SK-N-SH treated with all-trans-retinoic acid at 6 μM for 48 hours (cell line): ENCODE measurements around the gene ADGRL2.

ENCODE experiments used
- ATAC-seq: fragments of 200-7000 bp; cut with Tn5 transposase; 3 replicates; pipeline ENCODE4 v1.9.1; 2020; ENCODE audit warnings: mild to moderate bottlenecking, moderate library complexity
- ARNTL ChIP-seq: fragments of 450-650 bp; formaldehyde crosslinking; IDR thresholded peaks from 2 replicates; pipeline ENCODE4 v1.5.0; 2020; ENCODE audit warnings: low read depth, mild to moderate bottlenecking, moderate library complexity, borderline replicate concordance
- BACH2 ChIP-seq: fragments of 250-450 bp; sonication (Bioruptor Pico); IDR thresholded peaks from 2 replicates; pipeline ENCODE4 v1.9.0; 2021; ENCODE audit warnings: mild to moderate bottlenecking, borderline replicate concordance
- CSDC2 ChIP-seq: fragments of 250-450 bp; sonication (Bioruptor Pico); IDR thresholded peaks from 2 replicates; pipeline ENCODE4 v1.5.0; 2020; ENCODE audit warnings: mild to moderate bottlenecking, moderate library complexity
- ESRRG ChIP-seq: fragments of 250-450 bp; sonication (Bioruptor Pico); IDR thresholded peaks from 2 replicates; pipeline ENCODE4 v1.6.1; 2021; ENCODE audit warnings: mild to moderate bottlenecking
- GLIS3 ChIP-seq: fragments of 250-450 bp; sonication (Bioruptor Pico); IDR thresholded peaks from 2 replicates; pipeline ENCODE4 v1.5.0; 2020; ENCODE audit warnings: mild to moderate bottlenecking, moderate library complexity
- ISL1 ChIP-seq: fragments of 250-450 bp; sonication (Bioruptor Pico); IDR thresholded peaks from 2 replicates; pipeline ENCODE4 v2.1.2; 2022; ENCODE audit warnings: mild to moderate bottlenecking, moderate library complexity
- PPARA ChIP-seq: fragments of 250-450 bp; sonication (Bioruptor Pico); IDR thresholded peaks from 2 replicates; pipeline ENCODE4 v1.5.0; 2020; ENCODE audit warnings: mild to moderate bottlenecking, borderline replicate concordance
- RARB ChIP-seq: fragments of 250-450 bp; sonication (Bioruptor Pico); IDR thresholded peaks from 2 replicates; pipeline ENCODE4 v1.8.0; 2021; ENCODE audit warnings: mild to moderate bottlenecking, moderate library complexity
- SNAI2 ChIP-seq: fragments of 250-450 bp; sonication (Bioruptor Pico); IDR thresholded peaks from 2 replicates; pipeline ENCODE4 v1.5.0; 2020; ENCODE audit warnings: mild to moderate bottlenecking, moderate library complexity
- TCF4 ChIP-seq: fragments of 250-450 bp; sonication (Bioruptor Pico); IDR thresholded peaks from 2 replicates; pipeline ENCODE4 v1.8.0; 2021; ENCODE audit warnings: mild to moderate bottlenecking, moderate library complexity, borderline replicate concordance
- TOX ChIP-seq: fragments of 250-450 bp; sonication (Bioruptor Pico); IDR thresholded peaks from 2 replicates; pipeline ENCODE4 v1.8.0; 2021; ENCODE audit warnings: mild to moderate bottlenecking, moderate library complexity, borderline replicate concordance
- ZFP3 ChIP-seq: fragments of 250-450 bp; sonication (Bioruptor Pico); IDR thresholded peaks from 2 replicates; pipeline ENCODE4 v1.5.0; 2020; ENCODE audit warnings: mild to moderate bottlenecking, moderate library complexity
- ZFP30 ChIP-seq: fragments of 450-650 bp; formaldehyde crosslinking; IDR thresholded peaks from 2 replicates; pipeline ENCODE4 v1.5.0; 2022; ENCODE audit warnings: mild to moderate bottlenecking, moderate library complexity
- ZNF565 ChIP-seq: fragments of 450-650 bp; formaldehyde crosslinking; conservative IDR thresholded peaks from 2 replicates; pipeline ENCODE4 v1.5.0; 2020; ENCODE audit warnings: low read depth, mild to moderate bottlenecking, moderate library complexity
- ZNF70 ChIP-seq: fragments of 450-650 bp; formaldehyde crosslinking; IDR thresholded peaks from 2 replicates; pipeline ENCODE4 v1.5.0; 2020; ENCODE audit warnings: mild to moderate bottlenecking, moderate library complexity
- ZNF8 ChIP-seq: fragments of 450-650 bp; formaldehyde crosslinking; IDR thresholded peaks from 2 replicates; pipeline ENCODE4 v1.5.0; 2020; ENCODE audit warnings: mild to moderate bottlenecking, moderate library complexity
- TF ChIP-seq, protein P1 (sequence below): fragments of 250-450 bp; sonication (Bioruptor Pico); IDR thresholded peaks from 2 replicates; pipeline ENCODE4 v1.5.0; 2020; ENCODE audit warnings: mild to moderate bottlenecking, moderate library complexity
- TF ChIP-seq, protein P2 (sequence below): fragments of 250-450 bp; sonication (Bioruptor Pico); IDR thresholded peaks from 2 replicates; pipeline ENCODE4 v1.5.1; 2021; ENCODE audit warnings: mild to moderate bottlenecking, moderate library complexity
- TF ChIP-seq, protein P3 (sequence below): fragments of 250-450 bp; sonication (Bioruptor Pico); IDR thresholded peaks from 2 replicates; pipeline ENCODE4 v1.5.1; 2020; ENCODE audit warnings: low read depth, mild to moderate bottlenecking, moderate library complexity
- TF ChIP-seq, protein P4 (sequence below): fragments of 250-450 bp; sonication (Bioruptor Pico); IDR thresholded peaks from 2 replicates; pipeline ENCODE4 v1.8.0; 2021; ENCODE audit warnings: low read depth, mild to moderate bottlenecking, moderate library complexity, borderline replicate concordance
- TF ChIP-seq, protein P5 (sequence below): fragments of 250-450 bp; sonication (Bioruptor Pico); IDR thresholded peaks from 2 replicates; pipeline ENCODE4 v1.8.0; 2020; ENCODE audit warnings: mild to moderate bottlenecking, moderate library complexity, borderline replicate concordance

ADGRL2 gene

DNA sequence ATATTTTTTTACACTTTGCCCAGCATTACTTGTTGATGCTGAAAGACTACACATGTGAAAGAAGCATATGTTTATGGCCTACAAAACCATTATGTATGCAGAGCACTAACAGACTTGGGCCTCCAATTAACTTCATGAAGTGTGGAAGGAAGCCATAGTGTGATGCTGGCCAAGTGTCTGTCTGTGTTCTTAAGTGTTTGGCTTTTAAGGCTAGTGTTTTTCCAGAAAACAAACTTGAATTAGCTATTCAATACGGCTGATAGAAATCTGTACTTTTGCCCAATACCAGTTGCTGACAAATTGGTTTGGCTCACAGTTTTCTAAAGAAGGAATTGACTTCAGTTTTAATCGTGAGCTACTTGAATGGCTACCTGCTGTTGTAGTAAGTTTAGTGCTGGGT, 136.1 kb downstream of the ADGRL2 start:
- ATAC-seq = no peak
- TF ChIP-seq BACH2 (CRISPR knock-in tag) (no peak), ESRRG (no peak), RARB (no peak), SNAI2 (CRISPR knock-in tag) (no peak), TCF4 (CRISPR knock-in tag) (no peak), GLIS3 (CRISPR knock-in tag) (no peak), ISL1 (CRISPR knock-in tag) (no peak)
- TF ChIP-seq, protein P1, sequence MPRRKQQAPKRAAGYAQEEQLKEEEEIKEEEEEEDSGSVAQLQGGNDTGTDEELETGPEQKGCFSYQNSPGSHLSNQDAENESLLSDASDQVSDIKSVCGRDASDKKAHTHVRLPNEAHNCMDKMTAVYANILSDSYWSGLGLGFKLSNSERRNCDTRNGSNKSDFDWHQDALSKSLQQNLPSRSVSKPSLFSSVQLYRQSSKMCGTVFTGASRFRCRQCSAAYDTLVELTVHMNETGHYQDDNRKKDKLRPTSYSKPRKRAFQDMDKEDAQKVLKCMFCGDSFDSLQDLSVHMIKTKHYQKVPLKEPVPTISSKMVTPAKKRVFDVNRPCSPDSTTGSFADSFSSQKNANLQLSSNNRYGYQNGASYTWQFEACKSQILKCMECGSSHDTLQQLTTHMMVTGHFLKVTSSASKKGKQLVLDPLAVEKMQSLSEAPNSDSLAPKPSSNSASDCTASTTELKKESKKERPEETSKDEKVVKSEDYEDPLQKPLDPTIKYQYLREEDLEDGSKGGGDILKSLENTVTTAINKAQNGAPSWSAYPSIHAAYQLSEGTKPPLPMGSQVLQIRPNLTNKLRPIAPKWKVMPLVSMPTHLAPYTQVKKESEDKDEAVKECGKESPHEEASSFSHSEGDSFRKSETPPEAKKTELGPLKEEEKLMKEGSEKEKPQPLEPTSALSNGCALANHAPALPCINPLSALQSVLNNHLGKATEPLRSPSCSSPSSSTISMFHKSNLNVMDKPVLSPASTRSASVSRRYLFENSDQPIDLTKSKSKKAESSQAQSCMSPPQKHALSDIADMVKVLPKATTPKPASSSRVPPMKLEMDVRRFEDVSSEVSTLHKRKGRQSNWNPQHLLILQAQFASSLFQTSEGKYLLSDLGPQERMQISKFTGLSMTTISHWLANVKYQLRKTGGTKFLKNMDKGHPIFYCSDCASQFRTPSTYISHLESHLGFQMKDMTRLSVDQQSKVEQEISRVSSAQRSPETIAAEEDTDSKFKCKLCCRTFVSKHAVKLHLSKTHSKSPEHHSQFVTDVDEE (CRISPR knock-in tag) = no peak

DNA sequence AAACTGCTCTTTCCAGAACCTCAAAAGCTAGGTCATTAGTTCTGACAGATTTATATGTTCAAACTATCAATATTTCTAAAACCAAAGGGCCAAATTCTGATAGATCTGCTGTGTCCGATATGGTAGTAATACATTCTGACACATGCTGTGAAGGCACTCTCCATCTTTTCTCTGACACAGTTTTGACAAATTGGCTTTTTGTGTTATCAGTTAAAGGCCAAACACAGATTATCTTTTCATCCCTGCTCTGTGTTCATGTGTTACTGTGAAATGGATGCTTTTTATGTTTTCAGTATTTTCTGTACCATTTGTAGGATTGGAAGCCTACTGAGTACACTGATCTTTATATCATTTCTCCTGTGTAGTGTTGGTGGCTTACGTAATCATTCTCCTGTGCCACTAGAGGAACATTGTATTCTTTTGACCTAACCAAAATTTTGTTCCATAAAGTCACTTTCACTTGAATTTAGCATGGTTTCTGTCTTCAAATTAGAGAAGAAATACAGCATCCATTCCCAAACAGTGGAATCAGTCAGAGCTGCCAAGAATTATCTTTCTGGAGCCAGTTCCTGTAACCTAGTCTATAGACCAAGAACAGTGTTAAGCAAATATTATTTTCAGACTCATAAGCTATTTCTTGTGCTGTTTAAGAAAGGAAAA, 137.2 kb downstream of the ADGRL2 start:
- peak; percentile 39; the same call in 2 of the 3 replicates for ATAC-seq
- TF ChIP-seq TCF4 (CRISPR knock-in tag) = no peak
- no peak for TF ChIP-seq ZNF8 (CRISPR knock-in tag)
- no peak for TF ChIP-seq PPARA (CRISPR knock-in tag)
- TF ChIP-seq, protein P1 (CRISPR knock-in tag) = no peak
- no peak for TF ChIP-seq SNAI2 (CRISPR knock-in tag)
- no peak for TF ChIP-seq TOX
- TF ChIP-seq BACH2 (CRISPR knock-in tag) = no peak
- TF ChIP-seq GLIS3 (CRISPR knock-in tag) = no peak
- no peak for TF ChIP-seq CSDC2 (CRISPR knock-in tag)
- TF ChIP-seq, protein P2, sequence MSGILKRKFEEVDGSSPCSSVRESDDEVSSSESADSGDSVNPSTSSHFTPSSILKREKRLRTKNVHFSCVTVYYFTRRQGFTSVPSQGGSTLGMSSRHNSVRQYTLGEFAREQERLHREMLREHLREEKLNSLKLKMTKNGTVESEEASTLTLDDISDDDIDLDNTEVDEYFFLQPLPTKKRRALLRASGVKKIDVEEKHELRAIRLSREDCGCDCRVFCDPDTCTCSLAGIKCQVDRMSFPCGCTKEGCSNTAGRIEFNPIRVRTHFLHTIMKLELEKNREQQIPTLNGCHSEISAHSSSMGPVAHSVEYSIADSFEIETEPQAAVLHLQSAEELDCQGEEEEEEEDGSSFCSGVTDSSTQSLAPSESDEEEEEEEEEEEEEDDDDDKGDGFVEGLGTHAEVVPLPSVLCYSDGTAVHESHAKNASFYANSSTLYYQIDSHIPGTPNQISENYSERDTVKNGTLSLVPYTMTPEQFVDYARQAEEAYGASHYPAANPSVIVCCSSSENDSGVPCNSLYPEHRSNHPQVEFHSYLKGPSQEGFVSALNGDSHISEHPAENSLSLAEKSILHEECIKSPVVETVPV (CRISPR knock-in tag) = no peak
- TF ChIP-seq ESRRG = no peak
- TF ChIP-seq, protein P3, sequence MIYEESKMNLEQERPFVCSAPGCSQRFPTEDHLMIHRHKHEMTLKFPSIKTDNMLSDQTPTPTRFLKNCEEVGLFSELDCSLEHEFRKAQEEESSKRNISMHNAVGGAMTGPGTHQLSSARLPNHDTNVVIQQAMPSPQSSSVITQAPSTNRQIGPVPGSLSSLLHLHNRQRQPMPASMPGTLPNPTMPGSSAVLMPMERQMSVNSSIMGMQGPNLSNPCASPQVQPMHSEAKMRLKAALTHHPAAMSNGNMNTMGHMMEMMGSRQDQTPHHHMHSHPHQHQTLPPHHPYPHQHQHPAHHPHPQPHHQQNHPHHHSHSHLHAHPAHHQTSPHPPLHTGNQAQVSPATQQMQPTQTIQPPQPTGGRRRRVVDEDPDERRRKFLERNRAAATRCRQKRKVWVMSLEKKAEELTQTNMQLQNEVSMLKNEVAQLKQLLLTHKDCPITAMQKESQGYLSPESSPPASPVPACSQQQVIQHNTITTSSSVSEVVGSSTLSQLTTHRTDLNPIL (CRISPR knock-in tag) = no peak
- no peak for TF ChIP-seq ARNTL
- no peak for TF ChIP-seq ZNF70 (CRISPR knock-in tag)
- TF ChIP-seq, protein P4, sequence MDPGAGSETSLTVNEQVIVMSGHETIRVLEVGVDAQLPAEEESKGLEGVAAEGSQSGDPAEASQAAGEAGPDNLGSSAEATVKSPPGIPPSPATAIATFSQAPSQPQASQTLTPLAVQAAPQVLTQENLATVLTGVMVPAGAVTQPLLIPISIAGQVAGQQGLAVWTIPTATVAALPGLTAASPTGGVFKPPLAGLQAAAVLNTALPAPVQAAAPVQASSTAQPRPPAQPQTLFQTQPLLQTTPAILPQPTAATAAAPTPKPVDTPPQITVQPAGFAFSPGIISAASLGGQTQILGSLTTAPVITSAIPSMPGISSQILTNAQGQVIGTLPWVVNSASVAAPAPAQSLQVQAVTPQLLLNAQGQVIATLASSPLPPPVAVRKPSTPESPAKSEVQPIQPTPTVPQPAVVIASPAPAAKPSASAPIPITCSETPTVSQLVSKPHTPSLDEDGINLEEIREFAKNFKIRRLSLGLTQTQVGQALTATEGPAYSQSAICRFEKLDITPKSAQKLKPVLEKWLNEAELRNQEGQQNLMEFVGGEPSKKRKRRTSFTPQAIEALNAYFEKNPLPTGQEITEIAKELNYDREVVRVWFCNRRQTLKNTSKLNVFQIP (CRISPR knock-in tag) = no peak

DNA sequence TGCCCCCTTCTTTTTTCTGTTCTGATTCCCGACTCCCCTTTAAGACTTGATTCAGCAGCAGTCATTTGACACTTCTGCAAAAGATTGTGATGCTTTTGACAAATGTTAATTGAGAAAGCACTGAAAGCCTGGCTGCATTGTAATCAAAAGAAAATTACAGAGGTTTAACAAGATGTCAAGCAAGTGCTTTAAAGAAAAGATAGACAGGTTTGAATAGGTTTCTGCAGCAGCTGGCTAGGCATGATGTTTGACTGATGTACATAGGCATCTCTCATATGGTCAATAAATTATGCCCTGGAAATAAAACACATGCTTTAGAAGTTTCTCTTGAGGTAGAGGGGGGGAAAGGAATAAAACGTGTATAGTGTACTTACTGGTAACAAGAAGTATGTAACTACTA, 147.8 kb downstream of the ADGRL2 start:
- ATAC-seq = no peak
- no peak for TF ChIP-seq ZFP30 (CRISPR knock-in tag)
- TF ChIP-seq ZFP3 = no peak
- TF ChIP-seq, protein P1 (CRISPR knock-in tag) = no peak
- TF ChIP-seq CSDC2 (CRISPR knock-in tag) = no peak
- no peak for TF ChIP-seq ZNF565 (CRISPR knock-in tag)
- TF ChIP-seq ZNF8 (CRISPR knock-in tag) = no peak
- no peak for TF ChIP-seq ZNF70 (CRISPR knock-in tag)
- TF ChIP-seq, protein P5, sequence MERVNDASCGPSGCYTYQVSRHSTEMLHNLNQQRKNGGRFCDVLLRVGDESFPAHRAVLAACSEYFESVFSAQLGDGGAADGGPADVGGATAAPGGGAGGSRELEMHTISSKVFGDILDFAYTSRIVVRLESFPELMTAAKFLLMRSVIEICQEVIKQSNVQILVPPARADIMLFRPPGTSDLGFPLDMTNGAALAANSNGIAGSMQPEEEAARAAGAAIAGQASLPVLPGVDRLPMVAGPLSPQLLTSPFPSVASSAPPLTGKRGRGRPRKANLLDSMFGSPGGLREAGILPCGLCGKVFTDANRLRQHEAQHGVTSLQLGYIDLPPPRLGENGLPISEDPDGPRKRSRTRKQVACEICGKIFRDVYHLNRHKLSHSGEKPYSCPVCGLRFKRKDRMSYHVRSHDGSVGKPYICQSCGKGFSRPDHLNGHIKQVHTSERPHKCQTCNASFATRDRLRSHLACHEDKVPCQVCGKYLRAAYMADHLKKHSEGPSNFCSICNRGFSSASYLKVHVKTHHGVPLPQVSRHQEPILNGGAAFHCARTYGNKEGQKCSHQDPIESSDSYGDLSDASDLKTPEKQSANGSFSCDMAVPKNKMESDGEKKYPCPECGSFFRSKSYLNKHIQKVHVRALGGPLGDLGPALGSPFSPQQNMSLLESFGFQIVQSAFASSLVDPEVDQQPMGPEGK = no peak
- TF ChIP-seq ARNTL = no peak
- TF ChIP-seq RARB = no peak
